Left lung (tissue), 10 donors: ENCODE data around the gene CEP43. TPM values are rescaled to one million over a fixed set of nuclear protein-coding genes. Genes with fewer than 3 reads are reported as not detected.
"Not testable (repeated sequence)": the region's sequence is repeated elsewhere in the genome, so short reads cannot be mapped to it uniquely, and the experiment has no call there.

ENCODE experiments used
- ATAC-seq: fragments of 200-7000 bp; cut with Tn5 transposase; one replicate; pipeline ENCODE4 v1.9.1; 2020; ENCODE audit warnings: moderate library complexity
- DNase-seq, 4 donors: peaks; one replicate each; pipeline ENCODE4 v3.0.0-alpha.2; 2013 to 2020
- H3K27ac ChIP-seq, 2 donors: fragments of 200-600 bp; sonication (generic) in 1 of 2; one replicate each; pipeline versions ENCODE4 v1.5.0 to v1.8.0; 2020 to 2021
- H3K27me3 ChIP-seq, 2 donors: fragments of 200-600 bp; sonication (generic) in 1 of 2; one replicate each; pipeline versions ENCODE4 v1.5.0 to v1.8.0; 2020 to 2021
- H3K36me3 ChIP-seq, 2 donors: fragments of 200-600 bp; sonication (generic) in 1 of 2; one replicate each; pipeline versions ENCODE4 v1.5.0 to v1.8.0; 2020 to 2021
- H3K4me1 ChIP-seq, 2 donors: fragments of 200-600 bp; one replicate each; pipeline ENCODE4 v1.8.0; 2021
- H3K4me3 ChIP-seq, 2 donors: fragments of 200-600 bp; sonication (generic) in 1 of 2; one replicate each; pipeline versions ENCODE4 v1.5.0 to v1.8.0; 2020 to 2021; ENCODE audit warnings: mild to moderate bottlenecking in 1 of 2
- H3K9me3 ChIP-seq, 2 donors: fragments of 200-600 bp; sonication (generic) in 1 of 2; one replicate each; pipeline versions ENCODE4 v1.5.0 to v1.8.0; 2020 to 2021
- CTCF ChIP-seq, 2 donors: fragments of 200-600 bp; sonication (generic) in 1 of 2; IDR thresholded peaks; one replicate each; pipeline versions ENCODE4 v1.5.0 to v1.8.0; 2021; ENCODE audit warnings: antibody characterized with exemption in 2 of 2
- intact Hi-C, 2 donors: fragments of 100-400 bp; cut with DNase I; formaldehyde crosslinking; loops; one replicate each; pipeline versions ENCODE4 v1.11.2 to v1.14.2; 2022
- polyA plus RNA-seq, 6 donors: library from polyadenylated mRNA; unstranded; fragments of 120-200 nt; gene quantifications; one replicate each; pipeline ENCODE4 v1.2.1, GENCODE V29; 2013; ENCODE audit not compliant: insufficient read length in 6 of 6
- total RNA-seq, 2 donors: library from RNA; stranded (reverse); fragmentation: NEBNext Ultra II Directional; extraction: Animal tissue kit (Norgen Biotek cat#: 25700); gene quantifications; one replicate each; pipeline ENCODE4 v1.2.1, GENCODE V29; 2021
- donor health status: DM: no; HTN: yes; CAD: no.
- donor health status: DM: no; HTN: no; CAD: no.

Gene CEP43
- total and polyA plus RNA-seq, 8 donors: 15.3 to 50.6 (median 45.3) TPM

- peaks cover 0 to 20% of the 10 kb centered on the region in 2 donors for H3K36me3 ChIP-seq
- H3K4me3 ChIP-seq, intact Hi-C loops, H3K27me3 ChIP-seq, H3K9me3 ChIP-seq: not testable (repeated sequence)
- DNase-seq (peak in 3 of 4 donors; percentile 34 to 88 (median 72)), ATAC-seq (peak; percentile 56)
- TF ChIP-seq CTCF (IDR thresholded peaks at IDR 0.05): peak; percentile 48 to 76
- H3K27ac ChIP-seq: peak overlapping the region; percentile 6 to 82
- H3K4me1 ChIP-seq: peaks cover 5 to 67% of the 10 kb centered on the region in 2 donors
These were observed 48.1 kb upstream of the CEP43 start for GRCh38 chr6:166950892-166951669.

GRCh38 chr6:166951670-166952060, 47.5 kb upstream of the CEP43 start:
- Histone ChIP-seq H3K27me3 (no peaks in the 10 kb centered on the region), H3K4me1 (peaks cover 5 to 67% of the 10 kb centered on the region in 2 donors), H3K27ac (peak overlapping the region in 1 of 2 donors; percentile 82), H3K4me3 (no peak overlapping the region), H3K9me3 (no peaks in the 10 kb centered on the region), H3K36me3 (peaks cover 0 to 14% of the 10 kb centered on the region in 2 donors)
- ATAC-seq (no peak), DNase-seq (no peak)
- TF ChIP-seq CTCF (IDR thresholded peaks at IDR 0.05): peak in 1 of 2 donors; percentile 22
- intact Hi-C loops: no loop called here

GRCh38 chr6:166952121-166952520, 47.1 kb upstream of the CEP43 start:
- no peak for ATAC-seq
- H3K27ac ChIP-seq: peak overlapping the region in 1 of 2 donors; percentile 82
- H3K36me3 ChIP-seq: peaks cover 0 to 9% of the 10 kb centered on the region in 2 donors
- no peak overlapping the region for H3K4me3 ChIP-seq
- H3K27me3 ChIP-seq: no peaks in the 10 kb centered on the region
- TF ChIP-seq CTCF (IDR thresholded peaks at IDR 0.05): no peak
- no peak for DNase-seq
- H3K4me1 ChIP-seq: peaks cover 5 to 69% of the 10 kb centered on the region in 2 donors
- no peaks in the 10 kb centered on the region for H3K9me3 ChIP-seq
- intact Hi-C loops: no loop called here

- Histone ChIP-seq H3K27me3 (no peaks in the 10 kb centered on the region), H3K4me1 (peaks cover 5 to 76% of the 10 kb centered on the region in 2 donors), H3K4me3 (no peak overlapping the region), H3K36me3 (peaks cover 0 to 3% of the 10 kb centered on the region in 2 donors), H3K27ac (peak overlapping the region in 1 of 2 donors; percentile 82), H3K9me3 (no peaks in the 10 kb centered on the region)
- DNase-seq (no peak), ATAC-seq (no peak)
- intact Hi-C loops: no loop called here
- TF ChIP-seq CTCF (IDR thresholded peaks at IDR 0.05): no peak
These were observed 46.4 kb upstream of the CEP43 start for GRCh38 chr6:166952567-166953486.
